Parathyroid adenoma (tissue), 2 donors: Measurements from ENCODE around the gene C2orf72.
A peak's percentile ranks its signal among the peaks of the same experiment; 100 is the strongest.

Experiments
- H2AFZ ChIP-seq: fragments of 300-600 bp; sonication (generic); one replicate; pipeline ENCODE4 v1.7.0; 2017; ENCODE audit warnings: antibody characterized with exemption, mild to moderate bottlenecking
- H3K27ac ChIP-seq: fragments of 300-600 bp; sonication (generic); one replicate; pipeline ENCODE4 v1.7.0; 2017
- H3K27me3 ChIP-seq: fragments of 300-600 bp; sonication (generic); one replicate; pipeline ENCODE4 v1.7.0; 2017; ENCODE audit warnings: low read length; ENCODE audit not compliant: control insufficient read depth, insufficient read depth
- H3K36me3 ChIP-seq: fragments of 300-600 bp; sonication (generic); one replicate; pipeline ENCODE4 v1.7.0; 2017; ENCODE audit warnings: low read length; ENCODE audit not compliant: control insufficient read depth, insufficient read depth
- H3K4me1 ChIP-seq: fragments of 300-600 bp; sonication (generic); one replicate; pipeline ENCODE4 v1.7.0; 2017; ENCODE audit warnings: control low read depth
- H3K4me2 ChIP-seq: fragments of 300-600 bp; sonication (generic); one replicate; pipeline ENCODE4 v1.7.0; 2017; ENCODE audit warnings: low read length
- H3K4me3 ChIP-seq: fragments of 300-600 bp; sonication (generic); one replicate; pipeline ENCODE4 v1.7.0; 2017; ENCODE audit warnings: low read depth, low read length
- H3K79me2 ChIP-seq: fragments of 300-600 bp; sonication (generic); one replicate; pipeline ENCODE4 v1.7.0; 2017; ENCODE audit warnings: control low read depth
- H3K9ac ChIP-seq: fragments of 300-600 bp; sonication (generic); one replicate; pipeline ENCODE4 v1.7.0; 2017; ENCODE audit warnings: mild to moderate bottlenecking
- H3K9me3 ChIP-seq: fragments of 300-600 bp; sonication (generic); one replicate; pipeline ENCODE4 v1.7.0; 2017; ENCODE audit warnings: low read length; ENCODE audit not compliant: control insufficient read depth
- TF ChIP-seq, protein P1 (sequence below): fragments of 300-600 bp; sonication (generic); IDR thresholded peaks from one replicate; pipeline ENCODE4 v1.7.0; 2017; ENCODE audit warnings: antibody characterized with exemption, mild to moderate bottlenecking
- donor health status: primary hyperparathyroidism.

The C2orf72 gene

DNA sequence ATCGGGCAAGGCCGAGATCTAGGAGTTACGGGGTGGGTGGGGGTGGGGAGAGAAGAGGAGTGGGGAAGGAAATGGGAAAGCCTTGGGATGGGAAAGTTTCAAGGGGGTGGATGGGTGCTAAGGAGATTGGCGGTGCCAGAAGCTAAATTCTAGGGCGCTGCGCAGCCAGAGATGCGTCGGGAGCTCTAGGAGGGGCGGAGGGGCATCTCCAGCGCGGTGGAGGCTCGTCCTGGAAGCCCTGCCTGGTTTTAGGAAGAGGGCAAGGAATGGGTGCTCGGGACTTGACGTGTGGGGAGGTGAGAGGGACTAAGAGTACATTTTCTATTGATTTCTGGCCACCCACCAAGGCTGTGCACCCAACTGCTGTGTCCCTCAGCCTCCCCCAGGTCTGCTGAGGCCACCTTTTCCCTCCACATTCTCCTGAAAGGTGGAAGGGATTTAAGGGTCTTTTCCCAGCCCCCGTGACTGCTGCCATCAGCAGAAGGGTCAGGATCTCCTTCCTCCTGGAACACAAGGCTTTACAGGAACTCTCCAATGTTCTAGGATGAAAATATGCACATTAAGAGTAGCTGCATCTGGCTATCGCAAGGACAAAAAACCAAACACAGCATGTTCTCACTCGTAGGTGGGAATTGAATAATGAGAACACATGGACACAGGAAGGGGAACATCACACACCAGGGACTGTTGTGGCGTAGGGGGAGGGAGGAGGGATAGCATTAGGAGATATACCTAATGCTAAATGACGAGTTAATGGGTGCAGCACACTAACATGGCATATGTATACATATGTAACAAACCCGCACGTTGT lies 1.4 kb downstream of the C2orf72 start:
- Histone ChIP-seq H3K27ac (no peak overlapping the region), H3K4me2 (peak overlapping the region; percentile 50), H3K9me3 (no peaks in the 10 kb centered on the region), H3K79me2 (no peaks in the 10 kb centered on the region), H2AFZ (peak overlapping the region; percentile 93), H3K4me1 (no peaks in the 10 kb centered on the region), H3K36me3 (no peaks in the 10 kb centered on the region), H3K9ac (no peak overlapping the region), H3K27me3 (no peaks in the 10 kb centered on the region), H3K4me3 (no peak overlapping the region)
- TF ChIP-seq, protein P1, sequence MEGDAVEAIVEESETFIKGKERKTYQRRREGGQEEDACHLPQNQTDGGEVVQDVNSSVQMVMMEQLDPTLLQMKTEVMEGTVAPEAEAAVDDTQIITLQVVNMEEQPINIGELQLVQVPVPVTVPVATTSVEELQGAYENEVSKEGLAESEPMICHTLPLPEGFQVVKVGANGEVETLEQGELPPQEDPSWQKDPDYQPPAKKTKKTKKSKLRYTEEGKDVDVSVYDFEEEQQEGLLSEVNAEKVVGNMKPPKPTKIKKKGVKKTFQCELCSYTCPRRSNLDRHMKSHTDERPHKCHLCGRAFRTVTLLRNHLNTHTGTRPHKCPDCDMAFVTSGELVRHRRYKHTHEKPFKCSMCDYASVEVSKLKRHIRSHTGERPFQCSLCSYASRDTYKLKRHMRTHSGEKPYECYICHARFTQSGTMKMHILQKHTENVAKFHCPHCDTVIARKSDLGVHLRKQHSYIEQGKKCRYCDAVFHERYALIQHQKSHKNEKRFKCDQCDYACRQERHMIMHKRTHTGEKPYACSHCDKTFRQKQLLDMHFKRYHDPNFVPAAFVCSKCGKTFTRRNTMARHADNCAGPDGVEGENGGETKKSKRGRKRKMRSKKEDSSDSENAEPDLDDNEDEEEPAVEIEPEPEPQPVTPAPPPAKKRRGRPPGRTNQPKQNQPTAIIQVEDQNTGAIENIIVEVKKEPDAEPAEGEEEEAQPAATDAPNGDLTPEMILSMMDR: no peak

DNA sequence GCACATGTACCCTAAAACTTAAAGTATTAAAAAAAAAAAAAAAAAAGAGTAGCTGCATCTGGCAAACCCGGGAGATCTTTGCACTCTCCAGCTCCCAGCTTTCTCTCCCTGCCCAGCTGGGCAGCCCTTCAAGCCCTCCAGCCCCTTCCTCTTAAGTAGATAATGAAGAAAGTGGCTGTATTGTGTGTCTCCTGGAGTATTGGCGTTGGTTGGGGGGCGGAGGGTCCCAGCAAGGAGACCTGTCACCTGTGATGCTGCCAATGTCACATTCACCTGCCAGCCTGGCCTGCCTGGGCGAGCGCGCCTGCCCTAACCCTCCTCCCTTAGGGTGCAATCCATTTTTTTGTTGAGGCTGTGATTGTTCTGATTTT lies 2.0 kb downstream of the C2orf72 start:
- H3K9me3 ChIP-seq: no peaks in the 10 kb centered on the region
- H3K4me2 ChIP-seq: no peak overlapping the region
- H3K27me3 ChIP-seq: no peaks in the 10 kb centered on the region
- no peak overlapping the region for H3K9ac ChIP-seq
- no peaks in the 10 kb centered on the region for H3K4me1 ChIP-seq
- TF ChIP-seq, protein P1: no peak
- no peak overlapping the region for H3K27ac ChIP-seq
- H3K36me3 ChIP-seq: no peaks in the 10 kb centered on the region
- H2AFZ ChIP-seq: no peak overlapping the region
- no peak overlapping the region for H3K4me3 ChIP-seq
- H3K79me2 ChIP-seq: no peaks in the 10 kb centered on the region

DNA sequence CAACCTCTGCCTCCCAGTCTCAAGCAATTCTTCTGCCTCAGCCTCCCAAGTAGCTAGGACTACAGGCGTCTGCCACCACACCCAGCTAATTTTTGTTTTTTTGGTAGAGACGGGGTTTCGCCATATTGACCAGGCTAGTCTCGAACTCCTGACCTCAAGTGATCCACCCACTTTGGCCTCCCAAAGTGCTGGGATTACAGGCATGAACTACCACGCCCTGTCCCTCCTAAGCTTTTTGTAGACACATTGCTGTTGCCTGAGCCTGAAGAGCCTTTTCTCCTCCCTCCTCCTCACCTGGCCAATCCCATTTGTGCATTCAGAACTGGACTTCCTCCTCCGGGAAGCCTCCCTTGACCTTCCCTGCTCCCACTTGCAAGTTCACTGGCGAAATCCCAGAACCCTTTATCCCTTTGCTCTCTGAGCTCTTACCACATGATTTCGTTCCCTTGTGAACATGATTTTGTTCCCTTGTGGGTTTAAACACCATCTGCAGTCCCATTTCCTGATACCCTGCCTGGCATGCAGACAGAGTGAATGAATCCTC lies 2.6 kb downstream of the C2orf72 start:
- Histone ChIP-seq H3K27me3 (no peaks in the 10 kb centered on the region), H3K4me2 (no peak overlapping the region), H3K4me1 (no peaks in the 10 kb centered on the region), H3K9ac (no peak overlapping the region), H3K9me3 (no peaks in the 10 kb centered on the region), H3K79me2 (no peaks in the 10 kb centered on the region), H3K4me3 (no peak overlapping the region), H3K36me3 (no peaks in the 10 kb centered on the region), H3K27ac (no peak overlapping the region), H2AFZ (no peak overlapping the region)
- TF ChIP-seq, protein P1: no peak

GRCh38 chr2:231041061-231041689 lies 3.9 kb downstream of the C2orf72 start:
- Histone ChIP-seq H3K36me3 (no peaks in the 10 kb centered on the region), H3K4me2 (no peak overlapping the region), H3K27me3 (no peaks in the 10 kb centered on the region), H3K4me3 (no peak overlapping the region), H3K27ac (no peak overlapping the region), H3K9me3 (no peaks in the 10 kb centered on the region), H3K9ac (no peak overlapping the region), H2AFZ (no peak overlapping the region), H3K79me2 (no peaks in the 10 kb centered on the region), H3K4me1 (no peaks in the 10 kb centered on the region)
- TF ChIP-seq, protein P1: no peak
